H9 (cell line): ENCODE results near the gene XAGE2. TPM values are rescaled to one million over a fixed set of nuclear protein-coding genes. Genes with fewer than 3 reads are reported as not detected.

Experiments used
- DNase-seq: peaks from one replicate; pipeline ENCODE4 v3.0.0-alpha.2; 2017
- H2AFZ ChIP-seq: one replicate; pipeline ENCODE4 v1.6.1; 2013; ENCODE audit warnings: mild to moderate bottlenecking, low read length, control low read depth, moderate library complexity
- H2AK5ac ChIP-seq: 2 replicates; pipeline ENCODE4 v1.6.1; 2013; ENCODE audit warnings: low read length, control low read depth, mixed read lengths; ENCODE audit not compliant: insufficient read length
- H2BK120ac ChIP-seq: one replicate; pipeline ENCODE4 v1.6.1; 2013; ENCODE audit warnings: low read depth, mild to moderate bottlenecking, low read length, control low read depth, inconsistent platforms; ENCODE audit not compliant: poor library complexity, severe bottlenecking
- H2BK12ac ChIP-seq: 2 replicates; pipeline ENCODE4 v1.6.1; 2013; ENCODE audit warnings: low read length, control low read depth, mixed read lengths, low read depth; ENCODE audit not compliant: insufficient read length
- H2BK15ac ChIP-seq: 2 replicates; pipeline ENCODE4 v1.6.1; 2013; ENCODE audit warnings: low read depth, low read length, control low read depth
- H2BK20ac ChIP-seq: one replicate; pipeline ENCODE4 v1.6.1; 2013; ENCODE audit warnings: low read depth, mild to moderate bottlenecking, low read length, control low read depth, inconsistent platforms; ENCODE audit not compliant: poor library complexity, severe bottlenecking
- H2BK5ac ChIP-seq: 2 replicates; pipeline ENCODE4 v1.6.1; 2013; ENCODE audit warnings: low read length, control low read depth, mixed read lengths; ENCODE audit not compliant: insufficient read length
- H3K14ac ChIP-seq: 2 replicates; pipeline ENCODE4 v1.6.1; 2013; ENCODE audit warnings: low read length, control low read depth; ENCODE audit not compliant: insufficient read depth
- H3K18ac ChIP-seq: 2 replicates; pipeline ENCODE4 v1.6.1; 2013; ENCODE audit warnings: low read depth, mild to moderate bottlenecking, mixed read lengths, low read length, control low read depth; ENCODE audit not compliant: insufficient read length
- H3K23ac ChIP-seq: 2 replicates; pipeline ENCODE4 v1.6.1; 2013; ENCODE audit warnings: low read length, control low read depth, mixed read lengths, low read depth; ENCODE audit not compliant: insufficient read length
- H3K23me2 ChIP-seq: 2 replicates; pipeline ENCODE4 v1.6.1; 2013; ENCODE audit warnings: low read depth, mild to moderate bottlenecking, mixed read lengths, low read length, control low read depth; ENCODE audit not compliant: insufficient read length, poor library complexity, severe bottlenecking
- H3K27ac ChIP-seq: 2 replicates; pipeline ENCODE4 v1.5.1; 2013; ENCODE audit warnings: low read length, control low read depth, mixed read lengths, low read depth; ENCODE audit not compliant: insufficient read length
- H3K27me3 ChIP-seq: 2 replicates; pipeline ENCODE4 v1.6.1; 2013; ENCODE audit warnings: low read length, control low read depth, inconsistent platforms; ENCODE audit not compliant: insufficient read depth
- H3K4ac ChIP-seq: 2 replicates; pipeline ENCODE4 v1.6.1; 2013; ENCODE audit warnings: low read depth, mild to moderate bottlenecking, control low read depth, inconsistent platforms, low read length, moderate library complexity
- H3K4me1 ChIP-seq: 2 replicates; pipeline ENCODE4 v1.6.1; 2013; ENCODE audit warnings: low read length, control low read depth, inconsistent platforms; ENCODE audit not compliant: insufficient read depth
- H3K4me2 ChIP-seq: 2 replicates; pipeline ENCODE4 v1.6.1; 2013; ENCODE audit warnings: low read length, control low read depth, mixed read lengths; ENCODE audit not compliant: insufficient read length, insufficient read depth
- H3K56ac ChIP-seq: 2 replicates; pipeline ENCODE4 v1.6.1; 2013; ENCODE audit warnings: low read depth, mild to moderate bottlenecking, mixed read lengths, low read length, control low read depth; ENCODE audit not compliant: insufficient read length
- H3K79me1 ChIP-seq: 2 replicates; pipeline ENCODE4 v1.6.1; 2013; ENCODE audit warnings: low read depth, mild to moderate bottlenecking, moderate library complexity, low read length, control low read depth, inconsistent platforms; ENCODE audit not compliant: insufficient read depth, poor library complexity, severe bottlenecking
- H3K79me2 ChIP-seq: 2 replicates; pipeline ENCODE4 v1.6.1; 2013; ENCODE audit warnings: low read length, control low read depth, inconsistent platforms; ENCODE audit not compliant: insufficient read depth
- H3K9ac ChIP-seq: 2 replicates; pipeline ENCODE4 v1.6.1; 2013; ENCODE audit warnings: low read length, control low read depth, mixed read lengths; ENCODE audit not compliant: insufficient read length; ENCODE audit errors: extremely low read depth
- H3K9me3 ChIP-seq: one replicate; pipeline ENCODE4 v1.6.1; 2013; ENCODE audit warnings: low read depth, low read length, inconsistent platforms; ENCODE audit not compliant: control insufficient read depth
- H3T11ph ChIP-seq: one replicate; pipeline ENCODE4 v1.6.1; 2013; ENCODE audit warnings: mild to moderate bottlenecking, low read length, control low read depth, inconsistent platforms
- H4K20me1 ChIP-seq: one replicate; pipeline ENCODE4 v1.6.1; 2013; ENCODE audit not compliant: control insufficient read depth, insufficient read length, insufficient read depth
- H4K5ac ChIP-seq: 2 replicates; pipeline ENCODE4 v1.6.1; 2013; ENCODE audit warnings: low read depth, mild to moderate bottlenecking, mixed read lengths, low read length, control low read depth; ENCODE audit not compliant: insufficient read length
- H4K8ac ChIP-seq: replicated peaks from 2 replicates; pipeline ENCODE4 v1.6.1; 2013; ENCODE audit warnings: low read length, control low read depth, mixed read lengths, low read depth; ENCODE audit not compliant: insufficient read length
- H4K91ac ChIP-seq: 2 replicates; pipeline ENCODE4 v1.6.1; 2013; ENCODE audit warnings: low read depth, mild to moderate bottlenecking, moderate library complexity, mixed read lengths, low read length, control low read depth; ENCODE audit not compliant: insufficient read length
- H3K27ac Mint-ChIP-seq, 3 experiments: 2 replicates in 2 of 3; 3 replicates in 1 of 3; pipeline ENCODE4 v1.8.0; 2020 to 2021; ENCODE audit warnings: mixed read lengths in 3 of 3, mild to moderate bottlenecking in 1 of 3, moderate library complexity in 1 of 3
- H3K27me3 Mint-ChIP-seq: 2 replicates; pipeline ENCODE4 v1.8.0; 2021; ENCODE audit warnings: low read depth, mild to moderate bottlenecking, moderate library complexity, mixed read lengths
- H3K36me3 Mint-ChIP-seq, 3 experiments: 2 replicates in 2 of 3; 3 replicates in 1 of 3; pipeline ENCODE4 v1.8.0; 2020 to 2021; ENCODE audit warnings: low read depth in 3 of 3, mixed read lengths in 3 of 3; ENCODE audit not compliant: insufficient read depth in 1 of 3
- H3K4me1 Mint-ChIP-seq, 2 experiments: 2 replicates each; pipeline ENCODE4 v1.8.0; 2020; ENCODE audit warnings: mixed read lengths in 2 of 2
- H3K4me3 Mint-ChIP-seq, 2 experiments: 2 replicates in 1 of 2; 3 replicates in 1 of 2; pipeline ENCODE4 v1.8.0; 2020 to 2021; ENCODE audit warnings: mild to moderate bottlenecking in 2 of 2, mixed read lengths in 2 of 2, moderate library complexity in 1 of 2
- H3K9me3 Mint-ChIP-seq, 2 experiments: 2 replicates in 1 of 2; 3 replicates in 1 of 2; pipeline ENCODE4 v1.8.0; 2020; ENCODE audit warnings: mild to moderate bottlenecking in 2 of 2, mixed read lengths in 2 of 2, moderate library complexity in 1 of 2
- WGBS: extraction: QIAGEN DNeasy Blood & Tissue Kit; methylation state at CpG from one replicate; pipeline ENCODE4 v1.1.7; 2013; ENCODE audit warnings: missing lambda C conversion rate, low lambda C conversion rate, mixed read lengths; ENCODE audit not compliant: insufficient read length; ENCODE audit errors: extremely low coverage; 5-methylcytosine and 5-hydroxymethylcytosine counted together
- total RNA-seq: library from RNA; stranded (reverse); gene quantifications from 2 replicates; pipeline ENCODE4 v1.2.1, GENCODE V29; 2021
- TF ChIP-seq, protein P1 (sequence below): fragments of 200-600 bp; sonication (generic); conservative IDR thresholded peaks from 3 replicates; pipeline ENCODE4 v1.8.0; 2021; ENCODE audit warnings: antibody characterized with exemption, mild to moderate bottlenecking

XAGE2 gene
- total RNA-seq, 1 experiment from 2014 or later: not detected

- TF ChIP-seq, protein P1, sequence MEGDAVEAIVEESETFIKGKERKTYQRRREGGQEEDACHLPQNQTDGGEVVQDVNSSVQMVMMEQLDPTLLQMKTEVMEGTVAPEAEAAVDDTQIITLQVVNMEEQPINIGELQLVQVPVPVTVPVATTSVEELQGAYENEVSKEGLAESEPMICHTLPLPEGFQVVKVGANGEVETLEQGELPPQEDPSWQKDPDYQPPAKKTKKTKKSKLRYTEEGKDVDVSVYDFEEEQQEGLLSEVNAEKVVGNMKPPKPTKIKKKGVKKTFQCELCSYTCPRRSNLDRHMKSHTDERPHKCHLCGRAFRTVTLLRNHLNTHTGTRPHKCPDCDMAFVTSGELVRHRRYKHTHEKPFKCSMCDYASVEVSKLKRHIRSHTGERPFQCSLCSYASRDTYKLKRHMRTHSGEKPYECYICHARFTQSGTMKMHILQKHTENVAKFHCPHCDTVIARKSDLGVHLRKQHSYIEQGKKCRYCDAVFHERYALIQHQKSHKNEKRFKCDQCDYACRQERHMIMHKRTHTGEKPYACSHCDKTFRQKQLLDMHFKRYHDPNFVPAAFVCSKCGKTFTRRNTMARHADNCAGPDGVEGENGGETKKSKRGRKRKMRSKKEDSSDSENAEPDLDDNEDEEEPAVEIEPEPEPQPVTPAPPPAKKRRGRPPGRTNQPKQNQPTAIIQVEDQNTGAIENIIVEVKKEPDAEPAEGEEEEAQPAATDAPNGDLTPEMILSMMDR: no peak
- no peak for DNase-seq
- no peaks in the 10 kb centered on the region for H3K4me1 ChIP-seq
Measured at GRCh38 chrX:52378870-52379269, 10.0 kb downstream of the XAGE2 start.

More at GRCh38 chrX:52378870-52379269, 10.0 kb downstream of the XAGE2 start:
- Histone ChIP-seq H2AFZ (no peak overlapping the region), H3K9ac (no peak overlapping the region), H2BK15ac (no peak overlapping the region), H4K20me1 (no peaks in the 10 kb centered on the region), H3K4me2 (no peak overlapping the region), H3K27ac (no peak overlapping the region), H4K8ac (no peak overlapping the region), H3K79me1 (no peaks in the 10 kb centered on the region), H2BK5ac (no peak overlapping the region), H3K14ac (no peak overlapping the region), H2BK120ac (no peak overlapping the region), H3K23ac (no peak overlapping the region), H2BK12ac (no peak overlapping the region), H3K79me2 (no peaks in the 10 kb centered on the region), H4K91ac (no peak overlapping the region), H2AK5ac (no peak overlapping the region), H2BK20ac (no peak overlapping the region), H3T11ph (no peak overlapping the region), H3K9me3 (peaks cover 61% of the 10 kb centered on the region), H3K27me3 (no peaks in the 10 kb centered on the region), H4K5ac (no peak overlapping the region), H3K18ac (no peak overlapping the region), H3K56ac (no peak overlapping the region), H3K4ac (no peak overlapping the region), H3K23me2 (no peaks in the 10 kb centered on the region)
- H3K9me3 Mint-ChIP-seq: peaks cover 44 to 46% of the 10 kb centered on the region in 2 experiments
- no peak overlapping the region for H3K4me3 Mint-ChIP-seq
- H3K36me3 Mint-ChIP-seq: no peaks in the 10 kb centered on the region; a peak in 3 of 7 replicates
- no CpG with 5 or more reads among the region's 2 CpGs for WGBS
- no peaks in the 10 kb centered on the region for H3K4me1 Mint-ChIP-seq
- peaks cover 7% of the 10 kb centered on the region for H3K27me3 Mint-ChIP-seq
- no peak overlapping the region for H3K27ac Mint-ChIP-seq
